GM19043 (cell line): ENCODE data around the gene CPEB4.

Experiments used
- ATAC-seq: cut with Tn5 transposase; IDR thresholded peaks from one replicate; pipeline ENCODE4 v1.9.1; 2021; ENCODE audit warnings: low read depth; ENCODE audit not compliant: unreplicated experiment

The CPEB4 gene

DNA sequence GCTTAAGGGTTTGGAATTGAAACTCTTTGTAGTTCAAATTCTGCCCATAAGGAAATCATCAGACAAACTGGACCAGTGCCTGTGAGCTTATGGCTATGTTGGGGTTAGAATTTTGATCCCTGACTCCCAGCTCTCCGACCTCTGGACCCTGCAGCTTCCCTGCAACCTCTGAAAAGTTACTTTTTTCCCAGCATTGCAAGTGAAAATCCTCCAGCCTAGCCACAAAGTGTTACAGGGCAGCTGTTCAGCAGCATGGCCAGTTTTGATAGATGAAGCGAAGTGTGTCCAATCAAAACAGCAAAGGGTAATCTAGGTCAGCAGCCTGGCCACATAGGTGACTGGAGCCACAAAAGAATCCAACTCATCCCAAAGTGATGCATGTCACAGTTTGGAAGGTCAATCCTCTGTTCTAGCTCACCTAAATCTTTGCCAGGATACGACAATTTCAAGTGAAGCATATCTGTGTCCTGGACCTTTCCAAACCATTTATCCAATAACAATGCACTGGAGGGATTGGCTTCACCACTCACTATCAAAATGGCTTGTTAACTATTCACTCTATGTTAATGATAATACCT, 4.7 kb upstream of the CPEB4 start:
- no peak for ATAC-seq

DNA sequence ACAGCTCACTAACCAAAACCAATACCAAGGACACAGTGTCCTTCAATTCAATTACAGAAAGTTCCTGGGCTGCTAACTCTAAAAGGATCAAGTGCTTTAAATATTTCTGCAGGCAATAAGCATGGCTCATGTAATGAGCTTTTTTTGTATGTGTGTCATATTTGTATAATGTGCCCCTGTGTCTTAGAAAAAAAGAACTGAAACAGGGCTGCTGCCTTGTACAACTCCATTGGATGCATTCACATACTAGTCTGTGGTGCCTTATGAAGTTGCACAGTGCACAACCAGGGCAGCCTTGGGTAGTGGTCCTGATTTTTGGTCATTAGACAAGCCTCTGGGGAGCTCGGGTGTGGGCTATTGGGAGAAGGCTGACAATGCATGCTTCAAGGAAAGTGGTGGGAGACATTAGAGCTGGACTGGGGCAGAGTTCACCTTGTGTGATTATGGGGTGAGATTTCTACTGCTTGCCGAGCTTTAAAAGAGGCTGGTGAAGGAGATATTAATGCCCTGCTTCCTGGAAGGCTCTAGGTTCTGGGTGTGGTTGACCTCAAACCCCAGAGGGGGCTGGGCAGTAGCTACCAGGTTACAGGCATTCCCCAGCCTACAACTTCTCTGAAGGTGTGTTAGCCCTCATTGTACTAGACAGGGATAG, 3.6 kb upstream of the CPEB4 start:
- ATAC-seq = no peak

DNA sequence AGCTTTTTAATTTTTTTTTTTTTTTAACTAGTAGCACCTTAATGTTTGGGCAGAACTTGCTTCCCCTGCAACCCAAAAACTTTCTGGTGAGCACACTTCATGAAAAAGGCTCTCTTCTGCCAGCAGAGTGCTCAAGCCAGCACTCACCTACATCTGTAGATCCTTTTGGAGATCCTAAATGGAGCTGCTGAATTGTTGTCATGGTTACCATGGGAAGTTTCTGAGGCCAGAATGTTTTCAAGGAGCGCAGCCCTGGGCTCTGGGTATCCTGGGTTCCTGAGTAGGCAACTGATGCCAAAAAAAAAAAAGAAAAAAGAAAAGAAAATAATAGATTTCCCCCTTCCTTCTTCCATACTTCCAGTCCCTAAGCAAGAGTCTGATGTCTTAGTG, 3.1 kb upstream of the CPEB4 start:
- ATAC-seq = no peak

DNA sequence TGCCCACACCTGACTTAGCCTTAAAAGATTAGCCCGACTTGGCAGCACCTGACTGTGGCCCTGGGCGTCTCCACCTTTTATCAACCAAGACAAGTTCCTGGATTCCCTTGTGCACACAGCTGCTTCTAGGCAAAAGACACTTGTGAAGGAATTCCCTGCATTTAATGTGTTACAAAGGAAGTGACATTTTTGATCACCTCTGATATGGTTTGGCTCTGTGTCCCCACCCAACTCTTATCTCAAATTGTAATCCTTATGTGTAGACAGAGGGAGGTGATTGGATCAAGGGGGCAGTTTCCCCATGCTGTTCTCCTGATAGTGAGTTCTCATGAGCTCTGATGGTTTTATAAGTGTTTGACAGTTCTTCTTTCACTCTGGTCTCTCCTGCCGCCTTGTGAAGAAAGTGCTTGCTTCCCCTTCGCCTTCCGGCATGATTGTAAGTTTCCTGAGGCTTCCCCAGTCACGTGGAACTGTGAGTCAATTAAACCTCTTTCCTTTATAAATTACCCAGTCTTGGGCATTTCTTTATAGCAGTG, 2.6 kb upstream of the CPEB4 start:
- no peak for ATAC-seq

DNA sequence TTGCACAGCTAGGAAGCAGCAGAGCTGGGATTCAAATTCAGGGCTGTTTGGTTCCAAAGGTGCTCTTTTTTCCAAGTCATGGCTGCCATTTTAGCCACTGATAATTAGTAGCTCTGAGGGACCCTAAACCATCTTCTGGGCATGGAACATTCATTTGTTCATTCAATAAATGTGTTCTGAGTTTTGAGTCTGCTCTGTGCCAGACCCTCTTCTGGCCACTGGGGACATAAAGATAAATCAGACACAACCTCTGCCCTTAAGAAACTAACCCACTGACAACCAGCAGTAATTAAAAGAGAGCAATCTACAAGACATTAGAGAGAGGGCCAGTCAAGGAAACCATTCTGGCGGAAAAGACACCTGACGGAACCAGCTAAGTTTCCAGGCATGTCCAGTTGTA, 2.0 kb upstream of the CPEB4 start:
- ATAC-seq = no peak

DNA sequence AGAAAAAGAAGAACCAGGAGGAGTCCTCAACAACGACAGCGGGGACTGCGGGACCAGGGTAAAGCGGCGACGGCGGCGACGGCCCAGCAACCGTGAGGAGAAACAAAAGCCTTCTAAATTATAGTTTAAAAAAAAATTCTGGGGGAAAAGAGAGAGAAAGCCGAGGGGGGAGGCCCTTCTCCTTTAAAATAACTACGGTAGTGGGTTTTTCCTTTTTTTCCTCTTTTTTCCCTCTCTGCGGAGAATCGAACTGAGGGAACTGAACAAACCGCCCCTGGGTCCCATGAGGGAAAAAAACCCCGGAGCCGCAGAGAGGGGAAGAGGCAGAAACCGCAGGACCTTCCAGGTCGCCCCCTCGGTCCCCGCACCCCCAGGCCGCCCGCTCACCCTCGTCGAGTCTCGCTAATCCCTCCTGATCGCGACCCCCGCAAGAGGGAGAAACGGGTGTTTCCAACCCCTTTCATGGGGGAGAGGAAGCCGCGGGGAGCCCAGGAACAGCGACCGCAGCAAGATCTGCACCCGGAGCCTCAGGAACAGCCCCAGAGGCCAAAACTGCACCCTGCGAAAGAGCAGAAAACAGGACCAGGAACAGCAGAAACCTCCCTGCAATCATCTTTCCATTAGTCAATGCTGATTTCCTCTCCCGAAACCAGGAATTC, 453 bp downstream of the CPEB4 start:
- ATAC-seq = no peak

DNA sequence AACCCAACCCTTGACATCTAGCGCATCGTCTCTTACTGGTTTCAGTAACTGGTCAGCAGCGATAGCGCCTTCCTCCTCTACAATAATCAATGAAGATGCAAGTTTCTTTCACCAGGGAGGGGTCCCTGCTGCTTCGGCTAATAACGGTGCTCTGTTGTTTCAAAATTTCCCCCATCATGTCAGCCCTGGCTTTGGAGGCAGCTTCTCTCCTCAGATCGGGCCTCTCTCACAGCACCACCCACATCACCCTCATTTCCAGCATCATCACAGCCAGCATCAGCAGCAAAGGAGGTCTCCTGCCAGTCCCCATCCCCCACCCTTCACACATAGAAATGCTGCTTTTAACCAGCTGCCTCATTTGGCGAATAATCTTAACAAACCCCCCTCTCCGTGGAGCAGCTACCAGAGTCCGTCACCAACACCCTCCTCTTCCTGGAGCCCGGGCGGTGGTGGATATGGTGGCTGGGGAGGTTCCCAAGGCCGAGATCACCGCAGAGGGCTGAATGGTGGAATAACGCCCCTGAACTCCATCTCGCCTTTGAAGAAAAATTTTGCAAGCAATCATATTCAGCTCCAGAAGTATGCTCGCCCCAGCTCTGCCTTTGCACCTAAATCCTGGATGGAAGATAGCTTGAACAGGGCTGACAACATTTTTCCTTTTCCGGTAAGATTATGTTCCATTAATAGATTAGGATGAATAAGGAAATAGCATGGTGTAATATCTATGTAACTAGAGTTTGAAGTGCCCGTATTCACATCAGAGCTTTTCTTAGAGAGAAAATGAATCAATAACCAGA, 2.2 kb downstream of the CPEB4 start:
- no peak for ATAC-seq

DNA sequence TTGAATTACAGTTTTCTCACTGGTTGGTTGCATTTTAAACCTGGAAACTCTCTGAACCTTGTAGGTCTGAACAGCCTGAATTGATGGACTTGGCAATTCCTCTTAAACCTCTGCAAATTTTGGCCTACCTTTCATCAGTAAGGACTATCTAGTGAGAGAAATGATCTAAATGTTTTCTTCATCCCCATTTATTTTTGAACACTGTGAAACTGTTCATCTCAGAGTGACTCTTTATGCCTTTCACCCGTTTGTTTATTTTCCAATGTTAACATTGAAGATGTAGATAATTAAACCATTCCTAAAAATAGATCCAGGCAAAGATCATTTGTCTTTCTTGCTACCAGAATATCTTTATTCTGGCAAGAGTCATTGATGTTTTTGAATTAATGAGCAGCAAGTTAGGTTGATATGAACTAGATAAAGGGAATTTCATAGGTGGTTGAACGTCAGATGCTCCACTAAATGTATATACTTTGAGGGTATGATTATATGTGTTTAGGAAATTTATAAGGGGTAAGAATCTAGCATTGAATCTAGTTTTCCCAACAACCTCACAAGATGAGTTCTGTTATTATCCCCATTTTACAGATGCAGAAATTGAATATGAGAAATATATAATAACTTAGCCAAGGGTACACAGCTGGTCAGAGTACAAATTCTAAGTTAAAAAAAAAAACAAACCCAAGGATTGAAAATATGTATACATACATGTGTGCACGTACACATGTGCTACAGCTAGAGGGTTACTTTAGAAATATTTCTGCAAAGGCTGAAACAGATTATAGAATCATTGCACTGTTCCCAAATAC, 3.4 kb downstream of the CPEB4 start:
- ATAC-seq = no peak

DNA sequence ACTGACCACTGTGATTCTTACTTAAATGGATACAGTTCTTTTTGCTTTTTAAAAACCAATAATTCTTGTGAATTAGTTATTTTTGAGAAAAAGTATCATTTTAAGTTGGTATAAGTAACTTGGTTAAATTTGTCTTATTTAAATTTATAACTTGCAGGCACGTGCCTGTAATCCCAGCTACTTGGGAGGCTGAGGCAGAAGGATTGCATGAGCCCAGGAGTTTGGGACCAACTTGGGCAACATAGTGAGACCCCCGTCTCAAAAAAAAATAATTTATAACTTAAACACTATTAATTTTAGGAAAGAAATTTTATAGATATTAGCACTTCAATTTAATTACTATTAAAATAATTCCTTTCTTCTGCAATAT, 5.0 kb downstream of the CPEB4 start:
- no peak for ATAC-seq

DNA sequence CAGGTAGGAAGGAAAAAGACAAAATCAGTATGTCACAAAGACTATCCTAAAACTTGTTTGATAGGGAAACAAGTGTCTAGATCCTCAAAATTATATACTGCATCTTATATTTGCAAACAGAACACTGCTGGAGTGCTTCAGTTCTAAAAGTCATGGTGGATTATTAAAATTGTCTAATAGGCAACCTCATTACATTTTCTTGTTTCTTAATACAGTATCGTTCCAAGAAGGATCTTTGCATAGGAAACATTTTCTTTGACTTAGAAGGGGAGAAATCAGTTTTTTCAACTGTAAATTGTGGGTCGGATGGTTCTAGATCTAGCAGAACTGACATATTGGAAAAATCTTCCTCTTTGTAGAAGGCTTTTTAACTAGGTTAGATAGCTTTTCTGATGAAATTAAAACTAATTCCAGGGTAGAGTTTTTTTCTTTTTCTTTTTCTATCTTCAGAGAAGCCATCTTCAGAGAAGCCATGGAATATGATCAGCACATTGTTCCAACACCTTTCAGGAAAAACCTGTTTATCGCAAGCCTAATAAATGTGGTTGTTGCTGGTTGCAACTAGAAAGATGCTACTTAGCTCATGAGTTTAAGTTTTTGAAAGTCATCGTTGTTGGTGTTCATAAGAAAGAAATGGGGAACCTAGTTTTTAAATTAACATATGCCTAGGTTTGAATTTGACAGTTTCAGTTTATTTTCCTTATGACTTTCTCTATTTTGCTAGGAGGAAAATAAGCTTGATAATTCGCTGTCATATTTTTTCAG, 7.4 kb downstream of the CPEB4 start:
- ATAC-seq = no peak

DNA sequence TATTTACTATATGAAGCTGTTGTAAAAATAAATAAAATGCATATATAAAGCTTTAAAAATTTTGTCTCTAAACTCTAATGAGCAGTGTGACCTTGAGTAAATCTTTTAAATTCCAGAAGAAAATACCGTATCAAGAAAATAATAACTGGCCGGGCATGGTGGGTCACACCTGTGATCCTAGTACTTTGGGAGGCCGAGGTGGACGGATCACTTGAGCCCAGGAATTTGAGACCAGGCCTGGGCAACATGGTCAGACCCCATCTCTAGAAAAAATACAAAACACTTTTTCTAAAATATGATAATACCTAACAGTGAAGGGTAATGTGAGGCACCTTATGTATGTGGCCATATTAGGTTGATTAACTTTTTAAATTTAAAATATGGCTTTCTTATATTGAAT, 8.5 kb downstream of the CPEB4 start:
- no peak for ATAC-seq

DNA sequence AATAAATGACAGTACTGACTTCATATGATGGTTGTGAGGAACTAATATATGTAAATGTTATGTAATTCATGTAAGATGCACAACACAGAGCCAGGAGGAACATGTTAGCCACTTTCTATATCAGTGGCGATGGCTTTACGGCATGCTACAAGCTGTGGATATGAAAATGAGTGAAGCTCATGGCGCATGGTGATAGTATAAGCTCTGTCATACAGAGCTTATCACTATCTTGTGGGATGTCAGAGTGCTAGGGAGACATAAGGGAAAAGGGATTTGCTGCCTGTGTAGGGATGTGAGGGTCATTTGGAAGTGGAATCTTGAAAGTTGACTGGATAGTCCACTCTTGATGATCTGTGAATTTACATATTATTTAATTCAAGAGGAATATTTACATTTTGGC, 13.6 kb downstream of the CPEB4 start:
- no peak for ATAC-seq

DNA sequence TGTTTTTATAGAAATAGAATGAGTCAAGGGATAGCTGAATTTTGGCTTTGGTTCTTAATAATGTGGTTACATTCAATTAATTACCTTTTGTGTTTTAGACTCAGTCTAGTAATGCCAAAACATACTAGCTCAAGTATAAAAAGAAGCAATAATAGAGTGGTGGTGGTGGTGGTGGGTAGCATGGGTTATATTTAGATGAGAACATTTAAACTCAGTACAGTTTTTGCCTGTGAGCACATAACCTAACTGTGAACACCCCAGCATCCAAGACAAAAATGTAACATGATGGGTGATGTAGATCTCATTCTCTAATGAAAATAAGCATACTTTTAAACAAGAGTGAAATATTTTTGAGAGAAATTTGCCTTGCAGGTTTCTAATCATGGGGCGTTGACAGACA, 14.2 kb downstream of the CPEB4 start:
- no peak for ATAC-seq

DNA sequence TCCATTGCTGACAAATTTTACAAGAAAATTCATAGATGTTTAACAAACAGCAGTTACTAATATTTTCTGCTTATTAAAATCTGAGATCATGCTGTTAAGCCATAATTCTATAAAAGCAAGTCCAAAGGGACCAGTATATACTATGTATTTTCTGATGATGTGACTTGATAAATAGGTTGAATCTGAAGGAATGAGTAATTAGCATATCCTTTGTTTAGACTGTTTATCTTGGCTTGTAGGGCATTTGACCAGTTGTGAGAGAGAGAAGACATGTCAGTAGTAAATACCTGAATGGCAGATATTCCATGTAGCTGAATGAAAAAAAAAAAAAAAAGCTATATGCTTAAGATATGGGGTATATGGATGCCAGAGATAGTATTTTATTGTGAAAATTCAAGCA, 14.6 kb downstream of the CPEB4 start:
- ATAC-seq = no peak

DNA sequence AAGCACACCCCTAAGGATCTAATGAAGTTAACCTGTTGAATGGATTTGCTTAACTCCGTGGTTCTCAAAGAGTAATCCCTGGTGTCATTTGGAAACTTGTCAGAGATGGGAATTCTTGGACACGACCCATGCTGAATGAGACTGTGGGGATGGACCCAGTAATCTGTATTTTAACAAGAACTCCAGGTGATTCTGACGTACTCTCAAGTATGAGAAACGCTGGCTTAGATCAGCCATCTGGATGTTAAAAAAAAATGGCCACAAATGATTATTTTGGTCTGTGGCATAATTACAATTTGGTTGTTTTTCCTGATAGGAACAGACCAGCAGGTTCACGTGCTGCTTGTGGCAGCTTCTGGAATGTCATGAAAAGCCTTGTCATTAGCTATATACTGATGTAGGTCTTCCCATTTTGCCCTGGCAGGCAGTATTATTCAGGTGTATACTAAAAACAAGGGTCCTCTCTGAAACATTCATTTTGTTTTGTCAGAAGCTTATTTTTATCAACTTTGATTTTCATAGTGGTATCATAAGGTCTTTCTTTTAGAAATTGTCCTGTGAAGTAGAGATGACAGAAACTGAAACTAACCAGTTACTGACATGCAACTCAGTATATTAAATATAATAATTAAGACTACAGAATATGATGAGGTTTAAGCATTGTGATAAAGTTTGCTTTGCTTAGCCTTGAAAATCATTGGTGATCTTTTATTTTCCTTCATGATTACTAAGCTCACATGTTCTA, 15.4 kb downstream of the CPEB4 start:
- ATAC-seq = no peak

DNA sequence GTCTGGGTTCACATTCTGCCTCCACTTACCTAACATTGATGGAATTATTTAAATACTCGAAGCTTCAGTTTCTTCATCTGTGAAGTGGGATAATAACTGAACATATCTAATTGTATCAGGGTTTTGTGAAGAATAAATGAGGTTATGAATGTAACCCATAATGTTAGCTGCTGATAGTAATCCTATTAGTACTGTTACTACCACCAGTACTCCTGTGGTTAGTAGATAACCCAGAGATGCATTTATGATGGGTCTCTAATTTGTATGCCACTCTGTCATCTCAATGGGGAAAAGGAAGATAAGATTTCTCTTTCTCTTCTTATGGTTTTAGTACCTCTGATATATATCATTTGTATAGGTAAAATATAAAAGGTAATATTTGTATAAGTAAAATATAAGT, 16.0 kb downstream of the CPEB4 start:
- ATAC-seq = no peak

DNA sequence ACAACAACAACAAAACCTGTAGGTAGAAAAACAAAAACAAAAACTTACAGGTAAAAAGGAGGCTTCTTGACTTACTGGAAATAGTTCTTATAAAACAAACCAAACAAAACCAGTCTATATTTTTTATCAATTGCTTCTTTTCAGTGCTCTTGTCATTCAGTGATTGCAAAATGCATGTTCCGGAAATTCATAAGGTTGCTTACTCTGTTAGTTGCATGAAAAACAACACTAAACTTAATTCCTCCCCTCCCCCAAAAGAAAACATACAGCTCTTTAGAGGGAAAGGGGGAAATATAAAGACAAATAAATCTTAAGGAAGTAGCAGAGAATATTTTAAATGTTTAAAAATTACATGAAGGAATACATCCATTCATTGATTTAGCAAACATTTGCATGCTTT, 19.1 kb downstream of the CPEB4 start:
- ATAC-seq = no peak

DNA sequence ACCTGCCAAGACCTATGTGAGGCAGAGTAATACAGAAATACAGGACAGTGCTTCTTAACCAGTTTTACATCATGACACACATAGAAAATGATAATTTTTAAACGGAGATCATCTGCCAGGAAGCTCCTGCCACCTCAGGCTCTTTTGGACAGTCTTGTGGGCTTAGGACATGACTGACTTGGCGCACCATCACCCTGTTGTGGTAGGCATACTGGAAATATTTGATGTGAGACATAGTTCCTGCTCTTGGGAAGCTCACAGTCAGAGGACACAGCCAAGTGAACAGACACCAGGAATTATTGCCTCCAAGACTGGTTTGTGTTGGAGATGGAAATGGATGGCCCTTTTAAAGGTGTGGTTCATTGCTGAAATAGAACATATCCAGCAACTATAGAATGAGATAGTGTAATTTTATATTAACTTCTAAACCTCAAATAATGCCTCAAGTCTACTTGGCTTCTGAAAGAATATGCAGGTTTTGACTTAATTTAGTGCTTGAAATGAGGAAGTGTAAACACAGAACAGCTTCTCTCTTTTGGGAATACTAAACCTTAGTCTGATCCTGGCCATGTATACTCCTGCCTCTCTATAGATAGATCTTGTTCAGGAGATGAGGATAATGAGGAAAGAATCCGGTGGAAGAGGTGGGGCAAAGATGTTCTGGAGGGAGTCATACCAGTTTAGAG, 19.7 kb downstream of the CPEB4 start:
- ATAC-seq = no peak

DNA sequence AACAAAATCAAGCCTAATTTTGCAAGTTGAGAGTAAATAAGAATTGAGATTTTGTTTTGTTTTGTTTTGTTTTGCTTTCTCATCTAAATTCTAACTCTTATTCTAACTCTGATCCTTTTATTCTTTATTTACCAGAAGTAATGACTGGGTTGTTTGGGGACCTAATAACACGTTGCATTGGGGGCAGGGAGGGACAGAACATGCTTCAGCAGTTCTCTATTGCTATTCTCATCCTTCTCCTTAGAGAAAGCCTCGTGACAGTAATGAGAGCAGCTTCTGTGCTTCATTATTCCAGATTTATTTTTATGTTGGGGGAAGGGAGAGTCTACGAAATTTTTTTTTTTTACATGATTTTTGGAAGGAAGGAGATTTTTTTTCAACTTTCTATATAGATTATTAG, 21.1 kb downstream of the CPEB4 start:
- ATAC-seq = no peak
